Loucy (cell line): ENCODE results near the gene GCKR.

ENCODE experiments used
- CTCF ChIP-seq: fragments of 200-600 bp; sonication (generic); conservative IDR thresholded peaks from 2 replicates; pipeline ENCODE4 v1.5.1; 2014; ENCODE audit warnings: mild to moderate bottlenecking, antibody characterized with exemption, low read length
- EZH2phosphoT487 ChIP-seq: fragments of 200-600 bp; IDR thresholded peaks from 2 replicates; pipeline ENCODE4 v1.6.1; 2018; ENCODE audit warnings: antibody characterized with exemption, mild to moderate bottlenecking, moderate library complexity, borderline replicate concordance

- TF ChIP-seq CTCF = no peak
- TF ChIP-seq EZH2phosphoT487 = no peak
Observed at GRCh38 chr2:27471961-27472360, 24.7 kb upstream of the GCKR start.
